Endothelial cell of umbilical vein (primary cell): ENCODE data around the gene GNB1L. TPM values are rescaled to one million over a fixed set of nuclear protein-coding genes. Genes with fewer than 3 reads are reported as not detected.

ENCODE experiments used
- BruUV-seq: library from RNA; stranded (reverse); fragments of 400-500 nt; replicated peaks from 2 replicates; lab custom pipeline; 2021; lab: Mats Ljungman, UMichigan
- CTCF ChIA-PET: fragments of 300-600, 350-600 bp; sonication (Branson Sonifier 250); formaldehyde crosslinking; loops from one replicate; lab custom pipeline; 2021; ENCODE audit warnings: antibody characterized with exemption, inconsistent platforms; lab: Charles Lee
- POLR2A ChIA-PET: fragments of 300-600, 350-600 bp; sonication (Branson Sonifier 250); formaldehyde crosslinking; loops from one replicate; lab custom pipeline; 2021; ENCODE audit warnings: antibody characterized with exemption, inconsistent platforms; lab: Charles Lee
- DNase-seq: peaks from one replicate; pipeline ENCODE4 v3.0.0-alpha.2; 2011; ENCODE audit warnings: low read depth, low spot score
- FAIRE-seq: peaks from 2 replicates; lab custom pipeline; 2011; peaks lifted over from hg19 to GRCh38; lab: Jason Lieb, UNC
- H2AFZ ChIP-seq: 2 replicates; pipeline ENCODE4 v1.6.0; 2012; ENCODE audit warnings: low read depth, low read length, control low read depth, inconsistent platforms
- H3K27ac ChIP-seq: 2 replicates; pipeline ENCODE4 v1.5.1; 2011; ENCODE audit warnings: low read depth, mild to moderate bottlenecking, control low read depth, low read length, moderate library complexity; ENCODE audit not compliant: insufficient read depth
- H3K27me3 ChIP-seq, 2 experiments: 2 replicates each; pipeline versions ENCODE4 v1.6.0 to v1.6.1; 2011; ENCODE audit warnings: low read length in 2 of 2, mixed read lengths in 1 of 2; ENCODE audit not compliant: control insufficient read depth in 2 of 2, insufficient read depth in 2 of 2
- H3K36me3 ChIP-seq, 2 experiments: 2 replicates in 1 of 2; 3 replicates in 1 of 2; pipeline ENCODE4 v1.5.1; 2011; ENCODE audit warnings: low read length in 2 of 2, mild to moderate bottlenecking in 1 of 2, moderate library complexity in 1 of 2; ENCODE audit not compliant: control insufficient read depth in 2 of 2, insufficient read depth in 2 of 2; ENCODE audit errors: extremely low read depth in 1 of 2
- H3K4me1 ChIP-seq: 3 replicates; pipeline ENCODE4 v1.5.1; 2011; ENCODE audit warnings: mild to moderate bottlenecking, low read length; ENCODE audit not compliant: control insufficient read depth, insufficient read depth; ENCODE audit errors: extremely low read depth
- H3K4me2 ChIP-seq: 2 replicates; pipeline ENCODE4 v1.6.1; 2011; ENCODE audit warnings: low read length, control low read depth, mixed read lengths; ENCODE audit not compliant: insufficient read depth
- H3K4me3 ChIP-seq, 3 experiments: fragments of 200-600 bp in 1 of 3; sonication (generic), shearing (Covaris generic) in 1 of 3; replicated peaks in 1 of 3; 2 replicates each; pipeline ENCODE4 v1.5.1; 2011 to 2016; ENCODE audit warnings: control low read depth in 3 of 3, low read length in 3 of 3, mild to moderate bottlenecking in 2 of 3, inconsistent platforms in 1 of 3, low read depth in 1 of 3, moderate library complexity in 1 of 3; ENCODE audit not compliant: insufficient read depth in 1 of 3
- H3K79me2 ChIP-seq: 2 replicates; pipeline ENCODE4 v1.6.0; 2012; ENCODE audit warnings: low read length, inconsistent platforms; ENCODE audit not compliant: control insufficient read depth, insufficient read depth
- H3K9ac ChIP-seq: replicated peaks from 2 replicates; pipeline ENCODE3; 2011; ENCODE audit warnings: low read length, control low read depth; ENCODE audit not compliant: insufficient read depth; ENCODE audit errors: extremely low read depth
- H3K9me1 ChIP-seq: replicated peaks from 3 replicates; pipeline ENCODE4 v1.6.0; 2011; ENCODE audit warnings: mild to moderate bottlenecking, low read length; ENCODE audit not compliant: control insufficient read depth, insufficient read depth; ENCODE audit errors: extremely low read depth
- H3K9me3 ChIP-seq: replicated peaks from 2 replicates; pipeline ENCODE4 v1.5.1; 2012; ENCODE audit warnings: low read length, inconsistent platforms; ENCODE audit not compliant: control insufficient read depth, insufficient read depth
- H4K20me1 ChIP-seq: replicated peaks from 2 replicates; pipeline ENCODE3; 2011; ENCODE audit warnings: mild to moderate bottlenecking, low read length; ENCODE audit not compliant: control insufficient read depth, insufficient read depth; ENCODE audit errors: extremely low read depth
- EZH2 ChIP-seq: IDR thresholded peaks from 2 replicates; pipeline ENCODE4 v1.6.1; 2012; ENCODE audit warnings: borderline replicate concordance, low read depth, mild to moderate bottlenecking, moderate library complexity, low read length, inconsistent platforms; ENCODE audit not compliant: severe bottlenecking
- GATA2 ChIP-seq: IDR thresholded peaks from 2 replicates; pipeline ENCODE4 v1.7.0; 2011; ENCODE audit warnings: low read depth, mild to moderate bottlenecking, moderate library complexity, mixed read lengths, low read length; ENCODE audit not compliant: insufficient read length, insufficient read depth
- MYC ChIP-seq: IDR thresholded peaks from one replicate; pipeline ENCODE4 v1.6.1; 2011; ENCODE audit warnings: mild to moderate bottlenecking, low read depth, low read length
- dilution Hi-C: fragments of 300-500 bp; cut with MboI; formaldehyde crosslinking; loops from one replicate; pipeline ENCODE4 v1.15.0; 2019; ENCODE audit warnings: low sequenced_read_pairs; ENCODE audit not compliant: extremely low pct_ligation_motif_present
- intact Hi-C: fragments of 100-400 bp; cut with micrococcal nuclease; formaldehyde crosslinking; loops from one replicate; pipeline ENCODE4 v1.10.0; 2022
- polyA plus RNA-seq, 4 experiments: library from polyadenylated mRNA; depleted of rRNA in 3 of 4; stranded (reverse) in 3 of 4; unstranded in 1 of 4; fragments of >200 nt; gene quantifications; 2 replicates each; pipeline versions ENCODE4 v1.2.1 to v1.2.3, GENCODE V29; 2011 to 2012; ENCODE audit warnings: missing spikeins in 1 of 4
- total RNA-seq: library from RNA; stranded (reverse); gene quantifications from 2 replicates; pipeline ENCODE4 v1.2.3, GENCODE V29; 2021

GNB1L gene
- total and polyA plus RNA-seq, 2 donors (not counting 3 experiments of a cell fraction or from before 2014, with no cell fraction given): 5.4 to 5.9 TPM

GRCh38 chr22:19755722-19756287 is 98.9 kb downstream of the GNB1L start:
- Histone ChIP-seq H4K20me1 (no peaks in the 10 kb centered on the region), H3K4me2 (no peak overlapping the region), H3K36me3 (no peaks in the 10 kb centered on the region), H3K27me3 (peaks cover 29 to 56% of the 10 kb centered on the region in 2 experiments), H3K4me3 (no peak overlapping the region), H3K9me3 (no peaks in the 10 kb centered on the region), H3K27ac (no peak overlapping the region), H3K4me1 (peaks cover 9% of the 10 kb centered on the region), H2AFZ (no peak overlapping the region), H3K79me2 (no peaks in the 10 kb centered on the region), H3K9ac (no peak overlapping the region), H3K9me1 (no peaks in the 10 kb centered on the region)
- TF ChIP-seq MYC (no peak), EZH2 (peak; percentile 81)
- intact Hi-C loops: loop anchor here (5.0 kb wide), 1 partner anchor 96 kb away; the partner anchor contains the start of genes GNB1L and RTL10
- DNase-seq (no peak), FAIRE-seq (no peak)
- CTCF ChIA-PET: interaction anchor here (0.6 to 5.6 kb wide), 17 partner anchors 8 to 192 kb away, joined by 3 to 73 read pairs (median 5); no protein-coding TSS in a partner anchor
- dilution Hi-C loops: no loop called here
- POLR2A ChIA-PET: no interaction called here
- BruUV-seq: no TSS peak

DNA sequence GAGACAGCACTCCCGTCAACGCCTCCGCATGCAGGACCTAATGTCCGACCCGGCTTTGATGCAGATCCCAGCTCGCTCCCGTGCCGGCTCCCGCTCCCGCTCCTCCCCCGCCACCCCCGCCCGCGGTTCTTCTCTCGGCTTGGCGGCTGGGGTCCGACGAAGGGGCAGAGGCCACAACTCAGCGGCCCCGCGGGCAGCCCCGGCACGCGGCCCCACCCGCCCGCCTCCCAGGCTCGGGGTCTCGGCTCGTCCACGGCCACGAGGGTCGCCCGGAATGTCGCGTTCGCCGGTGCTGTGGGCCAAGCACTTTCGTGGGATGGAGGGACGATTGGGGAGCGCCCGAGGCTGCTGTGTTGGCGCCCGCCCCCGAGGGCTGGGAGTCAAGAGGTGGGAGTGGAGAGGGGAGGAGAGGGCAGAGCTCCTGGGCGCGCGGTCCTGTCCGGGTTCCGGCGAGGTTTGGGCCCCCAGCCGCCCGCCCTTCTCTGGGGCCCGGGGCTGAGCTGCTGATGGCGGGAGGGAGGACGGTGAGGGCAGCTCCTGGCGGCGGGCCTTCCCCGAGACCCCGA is 99.4 kb downstream of the GNB1L start:
- Histone ChIP-seq H2AFZ (no peak overlapping the region), H3K4me2 (no peak overlapping the region), H3K79me2 (no peaks in the 10 kb centered on the region), H3K36me3 (no peaks in the 10 kb centered on the region), H4K20me1 (no peaks in the 10 kb centered on the region), H3K4me3 (no peak overlapping the region), H3K4me1 (peaks cover 9% of the 10 kb centered on the region), H3K9me3 (no peaks in the 10 kb centered on the region), H3K9me1 (no peaks in the 10 kb centered on the region), H3K9ac (no peak overlapping the region), H3K27me3 (peaks cover 29 to 55% of the 10 kb centered on the region in 2 experiments), H3K27ac (no peak overlapping the region)
- no peak for DNase-seq
- CTCF ChIA-PET: interaction anchor here (1.3 to 5.6 kb wide), 3 partner anchors 9 to 157 kb away, joined by 3 to 73 read pairs (median 8); no protein-coding TSS in a partner anchor
- TF ChIP-seq EZH2 (peak; percentile 79), GATA2 (no peak)
- intact Hi-C loops (loop anchor here (5.0 kb wide), 1 partner anchor 97 kb away; the partner anchor contains the start of genes GNB1L and RTL10), dilution Hi-C loops (no loop called here)
- no peak for FAIRE-seq
- BruUV-seq: no TSS peak
- POLR2A ChIA-PET: no interaction called here
